ENCODE data around the gene CHID1.

Gene CHID1

GRCh38 chr11:917426-917825, 6.8 kb upstream of the CHID1 start:
- DNase-seq (ENCODE audit: extremely low read depth, low read depth), result no peak
- no peak for TF ChIP-seq CTCF (IDR thresholded peaks at IDR 0.05; ENCODE audit: low read depth, low read length, missing control alignments)
- H3K4me3 ChIP-seq (replicated peaks; ENCODE audit: low read depth, low read length), result no peak overlapping the region

GRCh38 chr11:914747-915501, 4.3 kb upstream of the CHID1 start:
- DNase-seq (ENCODE audit: extremely low read depth, low read depth), result no peak
- no peak for TF ChIP-seq CTCF (IDR thresholded peaks at IDR 0.05; ENCODE audit: low read depth, low read length, missing control alignments)
- H3K4me3 ChIP-seq (replicated peaks; ENCODE audit: low read depth, low read length), result no peak overlapping the region

- DNase-seq (ENCODE audit: extremely low read depth, low read depth), result no peak
- no peak overlapping the region for H3K4me3 ChIP-seq (replicated peaks; ENCODE audit: low read depth, low read length)
- TF ChIP-seq CTCF (IDR thresholded peaks at IDR 0.05; ENCODE audit: low read depth, low read length, missing control alignments), result no peak
These were observed 3.6 kb upstream of the CHID1 start for GRCh38 chr11:914204-914603.

GRCh38 chr11:913043-913442, 2.4 kb upstream of the CHID1 start:
- no peak for DNase-seq (ENCODE audit: extremely low read depth, low read depth)
- TF ChIP-seq CTCF (IDR thresholded peaks at IDR 0.05; ENCODE audit: low read depth, low read length, missing control alignments), result no peak
- H3K4me3 ChIP-seq (replicated peaks; ENCODE audit: low read depth, low read length), result no peak overlapping the region

- TF ChIP-seq CTCF (IDR thresholded peaks at IDR 0.05; ENCODE audit: low read depth, low read length, missing control alignments), result no peak
- H3K4me3 ChIP-seq (replicated peaks; ENCODE audit: low read depth, low read length), result no peak overlapping the region
- DNase-seq (ENCODE audit: extremely low read depth, low read depth), result no peak
These were observed 1.7 kb upstream of the CHID1 start for GRCh38 chr11:912266-912665.

- no peak for DNase-seq (ENCODE audit: extremely low read depth, low read depth)
- TF ChIP-seq CTCF (IDR thresholded peaks at IDR 0.05; ENCODE audit: low read depth, low read length, missing control alignments), result no peak
- peak overlapping the region; percentile 89 for H3K4me3 ChIP-seq (replicated peaks; ENCODE audit: low read depth, low read length)
These were observed 1.2 kb upstream of the CHID1 start for GRCh38 chr11:911890-912219.

Data from HFF-Myc (cell line).